HepG2 (cell line): Measurements from ENCODE around the gene GABBR2. TPM values are rescaled to one million over a fixed set of nuclear protein-coding genes. Genes with fewer than 3 reads are reported as not detected.

ENCODE experiments used
- ATAC-seq: fragments of 200-7000 bp; cut with Tn5 transposase; 3 replicates; pipeline ENCODE4 v1.9.1; 2020; ENCODE audit warnings: mild to moderate bottlenecking, moderate library complexity
- BruUV-seq: library from RNA; stranded (reverse); fragments of 400-500 nt; replicated peaks from 2 replicates; lab custom pipeline; 2021; lab: Mats Ljungman, UMichigan
- CTCF ChIA-PET: fragments of 300-600 bp; formaldehyde crosslinking; extraction: SDS; loops from one replicate; lab custom pipeline; 2021; ENCODE audit warnings: low total read pairs, inconsistent platforms, low intra/inter-chr PET ratio; lab: Yijun Ruan, JAX
- POLR2A ChIA-PET: fragments of 350-600 bp; sonication (Branson Sonifier 250); formaldehyde crosslinking; loops from one replicate; lab custom pipeline; 2020; ENCODE audit warnings: antibody characterized with exemption, inconsistent platforms; lab: Yijun Ruan, JAX
- DNase-seq: peaks from one replicate; pipeline ENCODE4 v3.0.0-alpha.2; 2015; ENCODE audit warnings: low spot score
- FAIRE-seq: peaks from 3 replicates; lab custom pipeline; 2011; peaks lifted over from hg19 to GRCh38; lab: Jason Lieb, UNC
- H2AFZ ChIP-seq: one replicate; pipeline ENCODE4 v1.6.1; 2011; ENCODE audit warnings: low read length, inconsistent platforms
- H3K27ac ChIP-seq: fragments of 300-600 bp; 3 replicates; pipeline ENCODE4 v1.8.0; 2011; ENCODE audit warnings: mixed run types, mild to moderate bottlenecking, mixed read lengths, low read length, inconsistent platforms; ENCODE audit not compliant: insufficient read depth; ENCODE audit errors: extremely low read length
- H3K27me3 ChIP-seq, 2 experiments: fragments of 200-600 bp in 1 of 2; 2 replicates in 1 of 2; 3 replicates in 1 of 2; pipeline versions ENCODE4 v1.6.0 to v1.8.0; 2011; ENCODE audit warnings: low read length in 2 of 2, mild to moderate bottlenecking in 2 of 2, moderate library complexity in 2 of 2, inconsistent platforms in 1 of 2; ENCODE audit not compliant: insufficient read depth in 2 of 2, control insufficient read depth in 1 of 2
- H3K36me3 ChIP-seq, 2 experiments: fragments of 200-600 bp in 1 of 2; replicated peaks in 1 of 2; 2 replicates in 1 of 2; 3 replicates in 1 of 2; pipeline versions ENCODE4 v1.5.1 to v1.8.0; 2011; ENCODE audit warnings: low read length in 2 of 2, inconsistent platforms in 1 of 2; ENCODE audit not compliant: insufficient read depth in 2 of 2, control insufficient read depth in 1 of 2
- H3K4me1 ChIP-seq: 2 replicates; pipeline ENCODE4 v1.5.1; 2012; ENCODE audit warnings: low read length, inconsistent platforms; ENCODE audit not compliant: insufficient read depth
- H3K4me2 ChIP-seq: 2 replicates; pipeline ENCODE4 v1.6.0; 2011; ENCODE audit warnings: low read depth, low read length, inconsistent platforms
- H3K4me3 ChIP-seq, 3 experiments: fragments of 200-600 bp in 1 of 3; sonication (generic), shearing (Covaris generic) in 1 of 3; replicated peaks in 1 of 3; 2 replicates each; pipeline ENCODE4 v1.5.1; 2011 to 2016; ENCODE audit warnings: low read length in 3 of 3, inconsistent platforms in 2 of 3, low read depth in 2 of 3, mild to moderate bottlenecking in 2 of 3, control low read depth in 1 of 3, mixed read lengths in 1 of 3; ENCODE audit not compliant: insufficient read depth in 1 of 3
- H3K79me2 ChIP-seq: one replicate; pipeline ENCODE4 v1.6.1; 2011; ENCODE audit warnings: low read length, inconsistent platforms; ENCODE audit not compliant: insufficient read depth
- H3K9ac ChIP-seq: 2 replicates; pipeline ENCODE4 v1.6.0; 2011; ENCODE audit warnings: mild to moderate bottlenecking, low read depth, low read length, inconsistent platforms; ENCODE audit not compliant: insufficient read depth
- H3K9me3 ChIP-seq: 2 replicates; pipeline ENCODE4 v1.5.1; 2012; ENCODE audit warnings: mild to moderate bottlenecking, low read length
- H4K20me1 ChIP-seq: 2 replicates; pipeline ENCODE4 v1.6.0; 2011; ENCODE audit warnings: inconsistent platforms, mild to moderate bottlenecking, low read length, moderate library complexity; ENCODE audit not compliant: insufficient read depth
- AKNA ChIP-seq: sonication (generic); formaldehyde crosslinking; IDR thresholded peaks from 2 replicates; pipeline ENCODE4 v1.4.0; 2020; ENCODE audit warnings: missing genetic modification reagents, borderline replicate concordance
- TFAP4 ChIP-seq: sonication (generic); IDR thresholded peaks from 2 replicates; pipeline ENCODE4 v1.6.1; 2016; ENCODE audit warnings: low read depth, borderline replicate concordance
- TOPORS ChIP-seq: sonication (generic); formaldehyde crosslinking; IDR thresholded peaks from 2 replicates; pipeline ENCODE4 v1.8.0; 2023; ENCODE audit warnings: mild to moderate bottlenecking, missing genetic modification reagents
- ZFP62 ChIP-seq: sonication (generic); formaldehyde crosslinking; IDR thresholded peaks from 2 replicates; pipeline ENCODE4 v1.4.0; 2020; ENCODE audit warnings: missing genetic modification reagents
- WGBS: methylation state at CpG from one replicate; pipeline ENCODE4 v1.1.6; 2017; ENCODE audit warnings: low lambda C conversion rate; 5-methylcytosine and 5-hydroxymethylcytosine counted together
- in situ Hi-C: cut with HindIII; loops from 2 replicates; pipeline ENCODE4 v1.10.0; 2017; ENCODE audit warnings: low pct_unique_long_range_greater_than_20kb; ENCODE audit not compliant: extremely low pct_ligation_motif_present
- intact Hi-C: fragments of 100-400 bp; cut with micrococcal nuclease; formaldehyde crosslinking; loops from one replicate; pipeline ENCODE4 v1.10.0; 2022; ENCODE audit not compliant: unreplicated experiment
- polyA plus RNA-seq, 8 experiments: library from polyadenylated mRNA; depleted of rRNA in 3 of 8; stranded (reverse) in 7 of 8; unstranded in 1 of 8; fragments of >200 nt; fragmentation: Illumina TruSeq in 4 of 8; extraction: Trizol in 4 of 8; gene quantifications; 2 replicates each; pipeline versions ENCODE4 v1.2.1 to v1.2.3, GENCODE V29; 2011 to 2016; ENCODE audit warnings: low read depth in 4 of 8, missing spikeins in 1 of 8, mixed read lengths in 1 of 8; ENCODE audit not compliant: insufficient read depth in 1 of 8
- total RNA-seq, 5 experiments: library from RNA; depleted of rRNA; stranded (reverse); fragments of >200 nt; fragmentation: Illumina TruSeq; extraction: Trizol; gene quantifications; 2 replicates each; pipeline ENCODE4 v1.2.3, GENCODE V29; 2016; ENCODE audit warnings: low read depth in 1 of 5

The GABBR2 gene
- total and polyA plus RNA-seq, 2 of the 13 experiments (the other 11 are each of a cell fraction or from before 2014, with no cell fraction given): 0.02 TPM; not detected in 1

GRCh38 chr9:98738741-98739140 is 30.0 kb upstream of the GABBR2 start:
- H3K27ac ChIP-seq: no peak overlapping the region
- H3K9me3 ChIP-seq: no peaks in the 10 kb centered on the region
- FAIRE-seq: no peak
- H3K36me3 ChIP-seq: no peaks in the 10 kb centered on the region; a peak in 1 of 5 replicates
- H3K9ac ChIP-seq: no peak overlapping the region
- TF ChIP-seq ZFP62 (CRISPR knock-in tag): no peak
- no peak for TF ChIP-seq TFAP4
- no peak for TF ChIP-seq AKNA
- no peak for TF ChIP-seq TOPORS (CRISPR knock-in tag)
- no TSS peak for BruUV-seq
- no peaks in the 10 kb centered on the region for H3K27me3 ChIP-seq
- H4K20me1 ChIP-seq: no peaks in the 10 kb centered on the region
- intact Hi-C loops: no loop called here
- H3K79me2 ChIP-seq: no peaks in the 10 kb centered on the region
- no peak overlapping the region for H2AFZ ChIP-seq
- ChIA-PET POLR2A (no interaction called here), CTCF (no interaction called here)
- in situ Hi-C loops: no loop called here
- 78% methylated on average over 3 of the region's 3 CpGs for WGBS
- H3K4me2 ChIP-seq: no peak overlapping the region
- no peaks in the 10 kb centered on the region for H3K4me1 ChIP-seq
- H3K4me3 ChIP-seq: no peak overlapping the region
- ATAC-seq: no peak
- no peak for DNase-seq
